Right ventricle myocardium superior (tissue), 1 donor: ENCODE data around the gene POU2AF2. TPM values are rescaled to one million over a fixed set of nuclear protein-coding genes. Genes with fewer than 3 reads are reported as not detected.

Experiments
- ATAC-seq: fragments of 200-7000 bp; cut with Tn5 transposase; one replicate; pipeline ENCODE4 v1.9.1; 2020; ENCODE audit warnings: mild to moderate bottlenecking; ENCODE audit not compliant: poor library complexity
- DNase-seq: peaks from one replicate; pipeline ENCODE4 v3.0.0-alpha.2; 2020
- intact Hi-C: fragments of 100-400 bp; cut with DNase I; formaldehyde crosslinking; loops from one replicate; pipeline ENCODE4 v1.11.2; 2022
- total RNA-seq: library from RNA; stranded (reverse); fragmentation: NEBNext Ultra II Directional; extraction: Animal tissue kit (Norgen Biotek cat#: 25700); gene quantifications from one replicate; pipeline ENCODE4 v1.2.1, GENCODE V29; 2021
- donor health status: DM: no; HTN: yes; CAD: no; lungs with severe emphysema.

POU2AF2 gene
- total RNA-seq, 1 donor from 2014 or later = not detected

- intact Hi-C loops = no loop called here
- ATAC-seq (peak; percentile 79), DNase-seq (no peak)
These were observed 75.4 kb downstream of the POU2AF2 start for GRCh38 chr11:111320728-111321568.

GRCh38 chr11:111322534-111322933 lies 77.0 kb downstream of the POU2AF2 start:
- DNase-seq = no peak
- intact Hi-C loops = no loop called here
- no peak for ATAC-seq

GRCh38 chr11:111324277-111324720 lies 78.8 kb downstream of the POU2AF2 start:
- DNase-seq (no peak), ATAC-seq (no peak)
- intact Hi-C loops = no loop called here

- intact Hi-C loops = no loop called here
- DNase-seq = no peak
- no peak for ATAC-seq
These were observed 79.7 kb downstream of the POU2AF2 start for GRCh38 chr11:111325259-111325658.

- intact Hi-C loops = no loop called here
- no peak for DNase-seq
- no peak for ATAC-seq
These were observed 81.3 kb downstream of the POU2AF2 start for GRCh38 chr11:111326824-111327223.

- intact Hi-C loops = no loop called here
- DNase-seq (peak; percentile 75), ATAC-seq (peak; percentile 89)
These were observed 82.5 kb downstream of the POU2AF2 start for GRCh38 chr11:111327908-111328624.

- ATAC-seq (peak; percentile 59), DNase-seq (peak; percentile 71)
- intact Hi-C loops = no loop called here
These were observed 84.0 kb downstream of the POU2AF2 start for GRCh38 chr11:111329306-111330204.

- DNase-seq (no peak), ATAC-seq (no peak)
- intact Hi-C loops = no loop called here
These were observed 84.8 kb downstream of the POU2AF2 start for GRCh38 chr11:111330234-111330893.

- DNase-seq = no peak
- no peak for ATAC-seq
- intact Hi-C loops = no loop called here
These were observed 86.4 kb downstream of the POU2AF2 start for GRCh38 chr11:111331711-111332479.

GRCh38 chr11:111334532-111335502 lies 89.3 kb downstream of the POU2AF2 start:
- DNase-seq = no peak
- no peak for ATAC-seq
- intact Hi-C loops = no loop called here

GRCh38 chr11:111335549-111335948 lies 90.0 kb downstream of the POU2AF2 start:
- ATAC-seq (no peak), DNase-seq (no peak)
- intact Hi-C loops = no loop called here

Other genes starting within 250 kb of the POU2AF2 start
- 1.0 TPM for gene POU2AF3, start 52.8 kb downstream of the POU2AF2 start, total RNA-seq
- gene POU2AF1, start 133.6 kb downstream of the POU2AF2 start, total RNA-seq = 0.27 TPM